SIG-M5 treated with dmso at 0.1 percent for 504 hours (cell line): Measurements from ENCODE around the gene INO80C.
"Not testable (repeated sequence)": the region's sequence is repeated elsewhere in the genome, so short reads cannot be mapped to it uniquely, and the experiment has no call there.

ENCODE experiments used
- DNase-seq: peaks from one replicate; lab custom pipeline; 2025; ENCODE audit not compliant: unreplicated experiment; lab: John Stamatoyannopoulos, UW

INO80C gene

GRCh38 chr18:35463827-35464226 is 33.9 kb downstream of the INO80C start:
- DNase-seq: no peak

GRCh38 chr18:35463050-35463449 is 34.7 kb downstream of the INO80C start:
- DNase-seq: no peak

GRCh38 chr18:35460736-35461161 is 37.0 kb downstream of the INO80C start:
- DNase-seq: no peak

DNA sequence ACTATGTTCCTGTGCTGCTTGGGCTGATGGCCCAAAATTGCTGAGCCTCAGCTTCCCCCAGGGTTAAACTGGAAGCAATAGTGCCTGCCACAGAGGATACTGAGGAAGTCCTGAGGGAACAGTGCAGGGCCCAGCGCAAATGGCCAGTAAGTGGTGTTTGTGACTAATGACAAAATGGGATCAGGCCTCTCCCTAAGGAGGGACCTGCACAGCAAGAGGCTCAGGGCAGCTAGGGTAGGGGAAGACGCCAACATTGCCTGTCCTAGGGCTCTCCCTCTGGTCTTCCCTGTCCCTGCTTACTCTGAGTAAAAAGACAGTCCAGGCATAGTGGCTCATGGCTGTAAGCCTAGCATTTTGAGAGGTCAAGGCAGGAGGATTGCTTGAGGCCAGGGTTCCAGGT is 37.8 kb downstream of the INO80C start:
- no peak for DNase-seq

DNA sequence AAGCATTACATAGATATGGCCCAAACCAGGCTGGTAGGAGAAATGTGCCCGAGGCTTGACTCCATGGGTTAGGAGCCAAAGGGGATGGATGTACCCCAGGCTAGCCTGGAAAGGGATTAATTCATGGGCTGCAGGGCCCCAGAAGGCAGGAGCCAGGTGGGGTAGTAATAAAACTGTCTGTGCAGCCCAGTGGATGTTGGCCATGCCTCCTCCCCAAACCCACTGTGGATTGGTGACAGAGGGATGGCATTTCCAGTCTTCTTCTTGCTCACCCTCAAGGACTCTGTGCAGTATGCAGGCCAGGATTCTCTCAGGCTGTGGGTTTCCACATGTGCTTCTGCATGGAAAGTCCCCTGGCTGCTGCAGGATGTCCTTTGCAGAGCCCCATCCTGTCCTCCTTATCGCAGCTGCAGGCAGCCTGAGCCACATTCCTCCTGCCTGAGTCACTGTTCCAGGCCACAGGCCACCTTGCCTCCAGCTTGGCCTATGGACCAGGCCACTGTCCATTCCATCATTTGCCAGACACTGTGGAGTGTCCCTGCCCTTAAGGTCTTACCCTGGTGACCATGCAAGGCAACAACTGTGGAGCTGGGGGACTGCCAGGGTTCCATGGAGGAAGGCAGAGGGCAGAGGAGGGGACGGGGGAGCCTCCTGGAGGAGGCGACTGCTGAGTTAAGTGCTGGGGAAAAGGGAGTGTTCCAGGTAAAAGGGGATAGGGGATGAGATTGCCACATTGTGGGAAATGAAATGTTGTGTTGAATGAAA is 38.9 kb downstream of the INO80C start:
- no peak for DNase-seq

DNA sequence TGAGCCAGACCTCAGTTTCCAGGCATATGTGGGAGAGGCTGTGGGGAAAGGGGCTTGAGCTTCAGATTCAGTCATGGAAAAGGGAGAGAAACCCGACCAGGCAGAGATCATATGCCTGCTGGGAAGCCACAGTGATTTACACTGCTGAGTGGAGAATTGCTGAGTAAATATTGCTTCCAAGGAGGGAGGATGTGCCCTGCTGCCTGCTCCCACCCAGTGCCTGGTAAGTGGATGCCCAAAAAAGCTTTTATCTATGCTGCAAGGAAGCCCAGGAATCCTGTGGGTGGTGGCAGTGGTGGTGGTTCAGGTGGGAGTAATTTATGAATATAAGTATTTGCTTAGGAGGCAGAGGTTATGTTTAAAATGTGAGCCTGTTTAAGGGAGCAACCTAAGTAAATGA is 39.5 kb downstream of the INO80C start:
- DNase-seq: no peak

DNA sequence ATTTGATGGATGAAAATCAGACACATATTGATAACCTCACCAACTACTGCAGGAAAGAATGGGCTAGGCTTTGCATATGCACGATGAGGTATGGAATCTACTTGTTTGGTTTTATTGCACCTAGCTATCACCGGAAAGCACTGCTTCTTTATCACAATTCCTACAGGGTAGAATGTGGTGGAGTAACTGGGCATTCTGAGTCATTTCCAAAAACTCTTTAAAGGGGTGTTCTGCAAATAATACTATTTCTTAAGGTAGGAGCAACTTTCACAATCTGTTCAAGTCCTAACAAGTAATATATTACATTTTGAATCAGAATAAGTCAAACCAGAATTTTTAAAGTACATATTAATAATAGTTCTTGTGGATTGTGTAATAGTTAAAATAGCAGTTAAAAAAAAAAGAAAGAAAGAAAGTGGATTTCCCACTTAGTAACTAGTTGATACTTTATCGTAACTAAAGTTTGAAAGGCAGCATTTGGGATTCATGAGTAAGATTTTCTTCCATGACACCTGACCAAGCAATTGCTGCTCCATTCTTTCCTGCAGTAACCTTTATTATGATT is 40.5 kb downstream of the INO80C start:
- no peak for DNase-seq

- DNase-seq: no peak
Observed at GRCh38 chr18:35455926-35456763, 41.6 kb downstream of the INO80C start.

DNA sequence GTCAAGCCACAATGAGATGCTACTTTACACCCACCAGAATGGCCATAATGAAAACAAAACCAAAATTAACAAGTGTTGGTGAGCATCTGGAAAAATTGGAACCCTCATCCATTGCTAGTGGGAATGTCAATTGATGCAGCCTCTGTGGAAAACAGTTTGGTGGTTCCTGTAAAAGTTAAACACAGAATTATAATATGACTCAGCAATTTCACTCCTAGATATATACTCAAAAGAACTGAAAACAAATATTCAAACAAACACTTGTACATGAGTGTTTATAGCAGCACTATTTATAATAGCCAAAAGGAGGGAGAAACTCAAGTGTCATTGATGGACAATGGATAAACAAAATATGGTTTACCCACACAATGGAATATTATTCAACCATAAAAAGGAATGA is 43.0 kb downstream of the INO80C start:
- no peak for DNase-seq

GRCh38 chr18:35453065-35453464 is 44.7 kb downstream of the INO80C start:
- DNase-seq: not testable (repeated sequence)

DNA sequence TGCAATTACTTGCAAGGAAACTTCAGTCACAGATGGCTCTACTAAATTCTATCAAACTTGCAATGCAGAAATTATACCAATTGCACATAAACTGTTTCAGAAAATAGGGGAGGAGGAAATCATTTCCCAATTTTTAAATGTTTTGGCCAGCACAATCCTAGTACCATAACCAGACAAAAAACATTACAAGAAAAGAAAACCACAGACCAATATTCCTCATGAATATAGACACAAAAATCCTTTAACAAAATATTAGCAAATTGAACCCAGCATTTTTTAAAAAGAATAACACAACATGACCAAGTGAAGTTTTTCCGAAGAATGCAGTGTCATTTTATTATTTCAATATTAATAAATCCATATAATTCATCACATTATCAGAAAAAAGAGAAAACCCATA is 45.8 kb downstream of the INO80C start:
- no peak for DNase-seq

GRCh38 chr18:35451032-35451431 is 46.7 kb downstream of the INO80C start:
- no peak for DNase-seq

GRCh38 chr18:35444636-35445035 is 53.1 kb downstream of the INO80C start:
- DNase-seq: no peak

GRCh38 chr18:35443847-35444246 is 53.9 kb downstream of the INO80C start:
- DNase-seq: no peak

- no peak for DNase-seq
Observed at GRCh38 chr18:35443434-35443833, 54.3 kb downstream of the INO80C start.

DNA sequence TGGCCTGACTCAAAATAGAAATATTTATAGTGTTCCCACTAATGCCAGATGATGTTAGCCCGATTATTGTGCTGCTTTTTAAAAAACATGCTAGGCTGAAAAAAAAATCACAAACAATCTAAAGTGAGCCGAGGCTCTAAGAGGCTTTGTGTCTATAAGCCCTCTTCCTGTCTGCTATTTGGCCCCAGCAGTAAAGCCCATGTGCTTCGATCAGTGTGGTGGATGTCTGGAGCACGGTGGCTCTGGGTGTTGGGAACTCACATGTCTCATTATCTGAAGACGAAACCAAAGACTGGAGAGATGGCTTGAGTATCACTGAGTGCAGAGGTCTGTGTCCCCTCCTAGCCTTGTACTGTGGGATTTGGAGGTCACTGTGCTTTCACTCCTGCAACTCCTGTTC is 55.1 kb downstream of the INO80C start:
- no peak for DNase-seq

DNA sequence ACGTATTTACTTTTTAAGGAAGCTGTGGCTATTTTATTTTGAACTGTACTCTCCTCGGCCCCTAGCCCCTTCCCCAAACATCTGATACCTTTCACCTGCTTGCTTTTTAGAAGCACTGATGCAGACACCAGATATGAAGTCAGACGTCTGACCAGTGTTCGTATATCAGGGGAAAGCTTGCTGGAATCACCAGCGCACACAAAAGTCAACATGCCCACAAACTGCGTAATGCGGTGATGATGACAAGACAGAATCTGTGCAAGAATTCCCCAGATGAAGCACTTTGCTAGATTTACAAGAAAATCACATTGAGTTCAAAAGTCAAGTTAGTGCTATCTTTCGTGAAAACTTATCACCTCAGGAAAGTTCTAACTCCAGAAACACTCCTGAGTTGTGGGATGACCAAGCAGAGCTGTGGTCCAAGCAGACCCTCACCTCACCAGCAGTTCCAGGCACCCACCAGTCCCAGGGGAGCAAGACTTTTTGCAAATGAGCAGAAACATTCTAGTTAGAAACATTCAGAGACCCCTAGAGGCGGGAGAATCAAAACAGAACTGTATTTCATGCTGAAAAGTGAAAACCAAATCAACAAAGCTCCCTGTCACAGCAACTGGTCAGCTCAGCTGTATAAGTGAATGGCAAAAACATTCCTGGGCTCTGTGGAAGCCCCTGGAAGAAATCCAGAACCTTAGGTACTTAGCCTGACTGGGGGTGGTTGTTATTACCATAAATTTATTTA is 55.7 kb downstream of the INO80C start:
- DNase-seq: no peak

DNA sequence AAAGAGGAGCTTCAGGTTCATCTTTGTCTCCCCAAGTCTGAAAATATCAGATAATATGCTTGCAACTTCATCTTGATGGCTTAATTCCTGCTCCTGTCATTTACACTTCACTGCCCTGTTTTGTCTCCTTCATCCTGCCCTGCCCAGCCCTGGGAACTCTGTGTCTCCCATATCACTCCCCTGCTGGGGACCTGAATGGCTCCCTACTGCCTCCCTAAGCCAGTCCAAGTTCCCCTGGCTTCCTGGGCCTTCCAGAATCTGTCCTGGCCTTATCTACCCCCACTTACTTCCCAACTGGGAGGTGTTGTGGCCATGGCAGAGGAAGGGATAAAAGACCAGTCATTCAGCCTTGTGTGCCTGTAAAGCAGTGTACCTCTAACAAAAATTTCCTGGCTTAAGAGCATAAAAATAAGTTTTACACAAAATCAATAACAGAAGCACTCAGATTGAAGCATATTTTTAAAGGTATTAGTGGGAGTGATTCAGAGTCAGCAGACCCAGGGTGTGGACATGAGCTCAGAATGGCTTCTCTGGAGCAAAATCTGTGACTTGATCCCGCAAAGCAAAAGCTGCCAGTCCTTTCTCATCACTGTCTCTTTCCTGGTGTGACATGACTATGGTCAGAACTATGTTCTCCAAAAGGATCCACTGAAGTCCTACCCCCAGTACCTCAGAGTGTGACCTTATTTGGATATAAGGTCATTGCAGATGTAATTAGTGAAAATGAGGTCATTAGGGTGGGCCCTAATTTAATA is 59.1 kb downstream of the INO80C start:
- no peak for DNase-seq

GRCh38 chr18:35437836-35438235 is 59.9 kb downstream of the INO80C start:
- no peak for DNase-seq

- DNase-seq: no peak
Observed at GRCh38 chr18:35436076-35436649, 61.6 kb downstream of the INO80C start.
